Panc1 (cell line): ENCODE data around the gene ZGRF1.

Experiments
- POLR2AphosphoS5 ChIP-seq: IDR thresholded peaks from 2 replicates; pipeline ENCODE4 v1.6.1; 2012; ENCODE audit warnings: mild to moderate bottlenecking, low read depth, low read length, moderate library complexity
- SIN3A ChIP-seq: IDR thresholded peaks from 2 replicates; pipeline ENCODE4 v1.6.1; 2012; ENCODE audit warnings: low read depth, mild to moderate bottlenecking, low read length, moderate library complexity, borderline replicate concordance; ENCODE audit not compliant: insufficient read depth
- TCF7L2 ChIP-seq: IDR thresholded peaks from 2 replicates; pipeline ENCODE4 v1.6.1; 2011; ENCODE audit warnings: mild to moderate bottlenecking, low read depth, low read length, inconsistent platforms
- TF ChIP-seq, protein P1 (sequence below): fragments of 450-650 bp; IDR thresholded peaks from 2 replicates; pipeline ENCODE4 v1.5.1; 2017; ENCODE audit warnings: mild to moderate bottlenecking
- TF ChIP-seq, protein P2 (sequence below), 2 experiments: IDR thresholded peaks; 2 replicates each; pipeline ENCODE4 v1.6.1; 2011 to 2012; ENCODE audit warnings: low read depth in 2 of 2, control low read depth in 1 of 2, low read length in 1 of 2, mild to moderate bottlenecking in 1 of 2, moderate library complexity in 1 of 2; ENCODE audit not compliant: insufficient read depth in 1 of 2

DNA sequence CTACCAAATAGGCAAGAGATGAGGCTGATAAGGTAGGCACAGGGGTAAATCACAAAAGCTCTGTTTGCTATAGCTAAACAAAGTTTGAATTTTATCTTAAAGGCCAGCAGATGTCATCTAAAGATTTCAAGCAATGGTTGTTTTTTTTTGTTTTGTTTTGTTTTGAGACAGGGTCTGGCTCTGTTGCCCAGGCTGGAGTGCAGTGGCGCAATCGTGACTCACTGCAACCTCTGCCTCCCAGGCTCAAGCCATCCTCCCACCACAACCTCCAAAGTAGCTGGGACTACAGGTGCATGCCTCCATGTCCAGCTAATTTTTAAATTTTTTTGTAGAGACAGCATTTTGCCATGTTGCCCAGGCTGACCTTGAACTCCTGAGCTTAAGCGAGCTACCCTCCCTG lies 77.7 kb downstream of the ZGRF1 start:
- TF ChIP-seq, protein P1, sequence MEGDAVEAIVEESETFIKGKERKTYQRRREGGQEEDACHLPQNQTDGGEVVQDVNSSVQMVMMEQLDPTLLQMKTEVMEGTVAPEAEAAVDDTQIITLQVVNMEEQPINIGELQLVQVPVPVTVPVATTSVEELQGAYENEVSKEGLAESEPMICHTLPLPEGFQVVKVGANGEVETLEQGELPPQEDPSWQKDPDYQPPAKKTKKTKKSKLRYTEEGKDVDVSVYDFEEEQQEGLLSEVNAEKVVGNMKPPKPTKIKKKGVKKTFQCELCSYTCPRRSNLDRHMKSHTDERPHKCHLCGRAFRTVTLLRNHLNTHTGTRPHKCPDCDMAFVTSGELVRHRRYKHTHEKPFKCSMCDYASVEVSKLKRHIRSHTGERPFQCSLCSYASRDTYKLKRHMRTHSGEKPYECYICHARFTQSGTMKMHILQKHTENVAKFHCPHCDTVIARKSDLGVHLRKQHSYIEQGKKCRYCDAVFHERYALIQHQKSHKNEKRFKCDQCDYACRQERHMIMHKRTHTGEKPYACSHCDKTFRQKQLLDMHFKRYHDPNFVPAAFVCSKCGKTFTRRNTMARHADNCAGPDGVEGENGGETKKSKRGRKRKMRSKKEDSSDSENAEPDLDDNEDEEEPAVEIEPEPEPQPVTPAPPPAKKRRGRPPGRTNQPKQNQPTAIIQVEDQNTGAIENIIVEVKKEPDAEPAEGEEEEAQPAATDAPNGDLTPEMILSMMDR = no peak
- TF ChIP-seq, protein P2, sequence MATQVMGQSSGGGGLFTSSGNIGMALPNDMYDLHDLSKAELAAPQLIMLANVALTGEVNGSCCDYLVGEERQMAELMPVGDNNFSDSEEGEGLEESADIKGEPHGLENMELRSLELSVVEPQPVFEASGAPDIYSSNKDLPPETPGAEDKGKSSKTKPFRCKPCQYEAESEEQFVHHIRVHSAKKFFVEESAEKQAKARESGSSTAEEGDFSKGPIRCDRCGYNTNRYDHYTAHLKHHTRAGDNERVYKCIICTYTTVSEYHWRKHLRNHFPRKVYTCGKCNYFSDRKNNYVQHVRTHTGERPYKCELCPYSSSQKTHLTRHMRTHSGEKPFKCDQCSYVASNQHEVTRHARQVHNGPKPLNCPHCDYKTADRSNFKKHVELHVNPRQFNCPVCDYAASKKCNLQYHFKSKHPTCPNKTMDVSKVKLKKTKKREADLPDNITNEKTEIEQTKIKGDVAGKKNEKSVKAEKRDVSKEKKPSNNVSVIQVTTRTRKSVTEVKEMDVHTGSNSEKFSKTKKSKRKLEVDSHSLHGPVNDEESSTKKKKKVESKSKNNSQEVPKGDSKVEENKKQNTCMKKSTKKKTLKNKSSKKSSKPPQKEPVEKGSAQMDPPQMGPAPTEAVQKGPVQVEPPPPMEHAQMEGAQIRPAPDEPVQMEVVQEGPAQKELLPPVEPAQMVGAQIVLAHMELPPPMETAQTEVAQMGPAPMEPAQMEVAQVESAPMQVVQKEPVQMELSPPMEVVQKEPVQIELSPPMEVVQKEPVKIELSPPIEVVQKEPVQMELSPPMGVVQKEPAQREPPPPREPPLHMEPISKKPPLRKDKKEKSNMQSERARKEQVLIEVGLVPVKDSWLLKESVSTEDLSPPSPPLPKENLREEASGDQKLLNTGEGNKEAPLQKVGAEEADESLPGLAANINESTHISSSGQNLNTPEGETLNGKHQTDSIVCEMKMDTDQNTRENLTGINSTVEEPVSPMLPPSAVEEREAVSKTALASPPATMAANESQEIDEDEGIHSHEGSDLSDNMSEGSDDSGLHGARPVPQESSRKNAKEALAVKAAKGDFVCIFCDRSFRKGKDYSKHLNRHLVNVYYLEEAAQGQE (IDR thresholded peaks at IDR 0.05; ENCODE audit: insufficient read depth in 1 of 2, low read depth in 2 of 2, low read length in 1 of 2) = no peak
- TF ChIP-seq TCF7L2 = no peak
- TF ChIP-seq SIN3A = no peak
- no peak for TF ChIP-seq POLR2AphosphoS5
